ENCODE measurements around the gene ARHGAP9. TPM values are rescaled to one million over a fixed set of nuclear protein-coding genes. Genes with fewer than 3 reads are reported as not detected.

The ARHGAP9 gene
- total and polyA plus RNA-seq, 8 donors: 0.39 to 11.7 (median 4.9) TPM

GRCh38 chr12:57456145-57456700, 23.4 kb downstream of the ARHGAP9 start:
- H3K27ac ChIP-seq: no peak overlapping the region
- ATAC-seq (no peak), FAIRE-seq (no peak), DNase-seq (peak in 2 of 6 donors; percentile 53 to 61)
- no peaks in the 10 kb centered on the region for H3K27me3 ChIP-seq
- peaks cover 0 to 9% (median 5%) of the 10 kb centered on the region in 3 donors for H3K4me1 ChIP-seq
- TF ChIP-seq, protein P1, sequence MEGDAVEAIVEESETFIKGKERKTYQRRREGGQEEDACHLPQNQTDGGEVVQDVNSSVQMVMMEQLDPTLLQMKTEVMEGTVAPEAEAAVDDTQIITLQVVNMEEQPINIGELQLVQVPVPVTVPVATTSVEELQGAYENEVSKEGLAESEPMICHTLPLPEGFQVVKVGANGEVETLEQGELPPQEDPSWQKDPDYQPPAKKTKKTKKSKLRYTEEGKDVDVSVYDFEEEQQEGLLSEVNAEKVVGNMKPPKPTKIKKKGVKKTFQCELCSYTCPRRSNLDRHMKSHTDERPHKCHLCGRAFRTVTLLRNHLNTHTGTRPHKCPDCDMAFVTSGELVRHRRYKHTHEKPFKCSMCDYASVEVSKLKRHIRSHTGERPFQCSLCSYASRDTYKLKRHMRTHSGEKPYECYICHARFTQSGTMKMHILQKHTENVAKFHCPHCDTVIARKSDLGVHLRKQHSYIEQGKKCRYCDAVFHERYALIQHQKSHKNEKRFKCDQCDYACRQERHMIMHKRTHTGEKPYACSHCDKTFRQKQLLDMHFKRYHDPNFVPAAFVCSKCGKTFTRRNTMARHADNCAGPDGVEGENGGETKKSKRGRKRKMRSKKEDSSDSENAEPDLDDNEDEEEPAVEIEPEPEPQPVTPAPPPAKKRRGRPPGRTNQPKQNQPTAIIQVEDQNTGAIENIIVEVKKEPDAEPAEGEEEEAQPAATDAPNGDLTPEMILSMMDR (IDR thresholded peaks at IDR 0.05): peak in 2 of 4 donors; percentile 35 to 46
- WGBS, 2 donors: 22 to 24% methylated on average over 15 of the region's 15 CpGs
- intact Hi-C loops (cut with DNase I): loop anchor here in 2 of 3 donors (10.0 kb wide), 2 partner anchors 151 to 241 kb away; partner anchors contain the start of gene NXPH4 (in 1 of the 2)
- H3K4me3 ChIP-seq: no peak overlapping the region
- H3K36me3 ChIP-seq: no peaks in the 10 kb centered on the region
- no peaks in the 10 kb centered on the region for H3K9me3 ChIP-seq

DNA sequence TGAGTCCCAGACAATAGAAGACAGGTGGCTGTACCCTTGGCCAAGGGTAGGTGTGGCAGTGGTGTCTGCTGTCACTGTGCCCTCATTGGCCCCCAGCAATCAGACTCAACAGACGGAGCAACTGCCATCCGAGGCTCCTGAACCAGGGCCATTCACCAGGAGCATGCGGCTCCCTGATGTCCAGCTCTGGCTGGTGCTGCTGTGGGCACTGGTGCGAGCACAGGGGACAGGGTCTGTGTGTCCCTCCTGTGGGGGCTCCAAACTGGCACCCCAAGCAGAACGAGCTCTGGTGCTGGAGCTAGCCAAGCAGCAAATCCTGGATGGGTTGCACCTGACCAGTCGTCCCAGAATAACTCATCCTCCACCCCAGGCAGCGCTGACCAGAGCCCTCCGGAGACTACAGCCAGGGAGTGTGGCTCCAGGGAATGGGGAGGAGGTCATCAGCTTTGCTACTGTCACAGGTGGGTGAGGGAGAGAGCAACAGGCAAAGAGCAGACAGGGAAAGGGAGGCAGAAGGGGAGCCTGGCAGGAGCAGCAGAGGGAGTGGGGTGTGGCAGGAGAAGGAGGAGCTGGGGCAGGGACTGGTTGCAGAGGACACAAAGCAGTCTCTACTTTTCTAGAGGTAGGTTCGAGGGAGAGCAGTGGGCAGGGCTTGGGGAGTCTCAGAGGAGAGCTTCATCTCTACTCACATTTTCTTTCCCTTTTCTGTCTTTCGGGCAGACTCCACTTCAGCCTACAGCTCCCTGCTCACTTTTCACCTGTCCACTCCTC, 24.1 kb downstream of the ARHGAP9 start:
- 50 to 52% methylated on average over 9 to 10 of the region's 10 CpGs for WGBS, 2 donors
- DNase-seq (peak in 1 of 6 donors; percentile 65), FAIRE-seq (no peak), ATAC-seq (no peak)
- TF ChIP-seq, protein P1 (IDR thresholded peaks at IDR 0.05): no peak
- peaks cover 0 to 4% (median 0%) of the 10 kb centered on the region in 3 donors for H3K4me1 ChIP-seq
- no peak overlapping the region for H3K27ac ChIP-seq
- H3K27me3 ChIP-seq: no peaks in the 10 kb centered on the region
- H3K4me3 ChIP-seq: no peak overlapping the region
- intact Hi-C loops (cut with DNase I): loop anchor here in 2 of 3 donors (10.0 kb wide), 2 partner anchors 151 to 241 kb away; partner anchors contain the start of gene NXPH4 (in 1 of the 2)
- no peaks in the 10 kb centered on the region for H3K9me3 ChIP-seq
- no peaks in the 10 kb centered on the region for H3K36me3 ChIP-seq

GRCh38 chr12:57454566-57455373, 24.9 kb downstream of the ARHGAP9 start, which contains the start of gene INHBE:
Gene INHBE, plus strand, starts transcription at chr12:57455307. Its CDS starts 230 bp downstream, at chr12:57455537.
- no peak for ATAC-seq
- intact Hi-C loops (cut with DNase I): loop anchor here (5.0 to 10.0 kb wide), 3 partner anchors 147 to 240 kb away; partner anchors contain the start of gene NXPH4 (in 1 of the 3)
- no peaks in the 10 kb centered on the region for H3K27me3 ChIP-seq
- peaks cover 0 to 4% (median 0%) of the 10 kb centered on the region in 3 donors for H3K4me1 ChIP-seq
- 57 to 59% methylated on average over 10 of the region's 10 CpGs for WGBS, 2 donors
- no peak within 1 kb of the TSS for H3K27ac ChIP-seq
- TF ChIP-seq, protein P1 (IDR thresholded peaks at IDR 0.05): no peak
- DNase-seq: peak in 2 of 6 donors; percentile 68 to 79
- no peaks in the 10 kb centered on the region for H3K9me3 ChIP-seq
- H3K36me3 ChIP-seq: no peaks in the 10 kb centered on the region
- no peak within 1 kb of the TSS for H3K4me3 ChIP-seq
- no peak for FAIRE-seq

DNA sequence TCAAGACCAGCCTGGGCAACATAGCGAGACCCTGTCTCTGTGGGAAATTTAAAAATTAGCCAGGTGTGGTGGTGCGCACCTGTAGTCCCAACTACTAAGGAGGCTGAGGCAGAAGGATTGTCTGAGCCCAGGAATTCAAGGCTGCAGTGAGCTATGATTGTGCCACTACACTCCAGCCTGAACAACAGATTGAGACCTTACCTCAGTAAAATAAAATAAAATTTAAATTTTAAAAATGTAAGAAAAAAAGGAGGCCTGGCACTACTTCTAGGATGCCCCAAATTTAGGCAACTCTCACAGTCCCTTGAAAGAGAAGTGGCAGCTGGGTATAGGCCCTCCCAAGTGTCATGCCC, 25.5 kb downstream of the ARHGAP9 start:
- TF ChIP-seq, protein P1 (IDR thresholded peaks at IDR 0.05): no peak
- FAIRE-seq: no peak

More for the DNA sequence above, 25.5 kb downstream of the ARHGAP9 start:
- Histone ChIP-seq H3K4me1 (peaks cover 0 to 4% (median 0%) of the 10 kb centered on the region in 3 donors), H3K4me3 (no peak overlapping the region), H3K9me3 (no peaks in the 10 kb centered on the region), H3K27ac (no peak overlapping the region), H3K27me3 (no peaks in the 10 kb centered on the region), H3K36me3 (no peaks in the 10 kb centered on the region)
- no peak for DNase-seq
- no peak for ATAC-seq
- intact Hi-C loops (cut with DNase I): loop anchor here (5.0 to 10.0 kb wide), 3 partner anchors 147 to 239 kb away; partner anchors contain the start of gene NXPH4 (in 1 of the 3)
- WGBS, 2 donors: 94 to 95% methylated on average over 2 of the region's 2 CpGs
